Measurements from ENCODE around the gene DCAF11. TPM values are rescaled to one million over a fixed set of nuclear protein-coding genes. Genes with fewer than 3 reads are reported as not detected.

Gene DCAF11
- total and polyA plus RNA-seq, 2 of the 8 experiments (the other 6 are each of a cell fraction or from before 2014, with no cell fraction given): 60.4 to 63.6 TPM

DNA sequence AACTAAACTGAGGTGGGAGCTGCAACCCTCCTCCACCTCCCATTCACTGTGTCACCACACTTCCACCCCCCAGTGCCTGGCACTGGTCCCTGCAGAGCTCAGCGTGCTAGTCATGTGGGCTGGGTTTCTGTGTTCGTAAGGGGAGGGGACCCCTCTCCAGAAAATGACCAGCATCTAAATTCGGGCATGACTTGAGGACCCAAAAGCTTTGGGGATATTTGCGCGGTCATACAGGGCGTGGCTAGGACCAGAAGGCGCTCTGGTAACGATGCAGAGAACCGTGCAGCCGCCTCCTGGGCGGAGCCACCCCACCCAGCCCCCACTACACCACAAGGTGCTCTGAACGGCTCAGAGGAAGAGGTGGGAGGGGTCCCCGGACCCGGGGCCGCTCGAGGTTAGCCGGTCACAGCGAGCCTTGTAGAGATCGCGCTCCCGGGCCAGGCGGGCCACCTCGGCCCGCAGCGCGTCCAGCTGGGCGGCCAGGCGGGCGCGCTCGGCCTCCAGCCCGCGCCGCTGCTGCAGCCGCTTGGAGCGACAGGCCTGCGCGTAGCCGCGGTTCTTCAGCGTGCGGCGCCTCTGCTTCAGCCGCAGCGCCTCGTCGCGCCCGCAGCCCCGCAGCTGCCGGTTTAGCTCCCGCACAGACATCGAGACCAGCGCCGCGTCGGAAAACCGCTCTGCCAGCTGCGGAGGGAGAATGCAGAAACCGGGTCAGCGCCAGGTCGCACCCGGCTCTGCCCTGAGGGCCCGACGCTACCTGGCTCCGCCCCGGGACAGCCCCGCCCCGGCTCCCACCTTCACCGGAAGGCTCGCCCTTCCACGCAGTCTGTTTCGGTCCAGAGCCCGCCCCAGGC, 33.5 kb upstream of the DCAF11 start:
- peak overlapping the region; percentile 32; the same call in 1 of the 2 replicates for H2BK20ac ChIP-seq (ENCODE audit: low read length)
- peak overlapping the region; percentile 37 for H4K91ac ChIP-seq (replicated peaks; ENCODE audit: insufficient read length, low read length)
- no peak overlapping the region for H3K14ac ChIP-seq (ENCODE audit: insufficient read length)
- H3K9me3 ChIP-seq (ENCODE audit: insufficient read depth in 2 of 2, low read depth in 1 of 2, low read length in 1 of 2): no peaks in the 10 kb centered on the region
- no peak overlapping the region for H3K4ac ChIP-seq (replicated peaks; ENCODE audit: insufficient read length, low read depth, low read length)
- ChIA-PET CTCF (ENCODE audit: partially characterized antibody) (interaction anchor here (0.9 to 23.8 kb wide), 18 partner anchors 11 to 500 kb away, joined by 3 to 316 read pairs (median 6); partner anchors contain the start of genes DCAF11, DHRS4, IRF9 and PCK2), POLR2A (ENCODE audit: partially characterized antibody) (interaction anchor here (1.0 to 27.2 kb wide), 14 partner anchors 9 to 162 kb away, joined by 3 to 626 read pairs (median 6); partner anchors contain the start of genes CARMIL3, CPNE6, DCAF11 and EMC9)
- DNase-seq (ENCODE audit: low read depth in 1 of 2, low spot score in 2 of 2): peak in 1 of 2 experiments; percentile 81
- H3K4me3 ChIP-seq (ENCODE audit: extremely low read depth in 1 of 4, insufficient read depth in 2 of 4, low read depth in 3 of 4, low read length in 4 of 4): peak overlapping the region; percentile 54 to 67 (median 66)
- peak overlapping the region; percentile 87; the same call in 1 of the 2 replicates for H3K18ac ChIP-seq (ENCODE audit: extremely low read depth, low read length)
- peaks cover 11% of the 10 kb centered on the region; the same call in 1 of the 2 replicates for H3K23me2 ChIP-seq (ENCODE audit: low read depth, low read length)
- H2BK15ac ChIP-seq (ENCODE audit: low read length): peak overlapping the region; percentile 95; the same call in 1 of the 2 replicates
- H3K79me2 ChIP-seq (ENCODE audit: control insufficient read depth in 1 of 2, insufficient read depth in 2 of 2, low read length in 2 of 2): no peaks in the 10 kb centered on the region
- peaks cover 0 to 18% (median 12%) of the 10 kb centered on the region in 4 experiments; a peak in 6 of 7 replicates for H3K4me1 ChIP-seq (replicated peaks in 1 of 4; ENCODE audit: control insufficient read depth in 3 of 4, insufficient read depth in 4 of 4, low read length in 3 of 4)
- H2AK5ac ChIP-seq (ENCODE audit: low read depth, low read length): no peak overlapping the region
- no peaks in the 10 kb centered on the region for H3K36me3 ChIP-seq (ENCODE audit: control insufficient read depth in 2 of 4, insufficient read depth in 4 of 4, low read length in 3 of 4)
- peak overlapping the region; percentile 44; the same call in 1 of the 2 replicates for H2AFZ ChIP-seq (ENCODE audit: low read length)
- no peak overlapping the region for H2BK12ac ChIP-seq (ENCODE audit: low read depth, low read length)
- H2BK120ac ChIP-seq (replicated peaks; ENCODE audit: low read depth, low read length): no peak overlapping the region
- H4K5ac ChIP-seq (ENCODE audit: insufficient read length, low read depth, low read length): no peak overlapping the region
- peak overlapping the region; percentile 47 for H3K56ac ChIP-seq (replicated peaks; ENCODE audit: insufficient read length, low read depth, low read length)
- no peaks in the 10 kb centered on the region for H4K20me1 ChIP-seq (replicated peaks in 1 of 2; ENCODE audit: control insufficient read depth in 1 of 2, insufficient read depth in 2 of 2, low read length in 2 of 2)
- peak overlapping the region; percentile 1; the same call in 1 of the 2 replicates for H4K8ac ChIP-seq (ENCODE audit: extremely low read depth, insufficient read depth, low read length)
- 1% methylated on average over 36 of the region's 74 CpGs; no CpG with 5 or more reads in 1 of the 2 experiments for WGBS, 2 experiments (ENCODE audit: extremely low coverage in 1 of 2, insufficient coverage in 1 of 2, insufficient read length in 1 of 2, insufficient replicate concordance in 2 of 2, low coverage in 1 of 2, low lambda C conversion rate in 2 of 2, missing lambda C conversion rate in 1 of 2)
- H2BK5ac ChIP-seq (ENCODE audit: low read depth, low read length): peak overlapping the region; percentile 87; the same call in 1 of the 2 replicates
- H3K79me1 ChIP-seq (ENCODE audit: low read depth, low read length): no peaks in the 10 kb centered on the region
- FAIRE-seq: no peak
- peak overlapping the region; percentile 75 to 84 for H3K4me2 ChIP-seq (ENCODE audit: insufficient read depth in 1 of 2, low read depth in 2 of 2, low read length in 2 of 2)
- no peak overlapping the region for H3K27ac ChIP-seq (ENCODE audit: low read depth, low read length)
- peaks cover 0 to 10% (median 7%) of the 10 kb centered on the region in 4 experiments; a peak in 5 of 7 replicates for H3K27me3 ChIP-seq (replicated peaks in 1 of 4; ENCODE audit: control insufficient read depth in 3 of 4, extremely low read depth in 1 of 4, insufficient read depth in 3 of 4, low read length in 3 of 4)
- H3K9ac ChIP-seq (replicated peaks in 1 of 4; ENCODE audit: extremely low read depth in 1 of 4, low read depth in 3 of 4, low read length in 3 of 4): peak overlapping the region in 3 of 4 experiments; percentile 19 to 68 (median 20); a peak in 4 of 7 replicates
- H3K23ac ChIP-seq (ENCODE audit: insufficient read length): no peak overlapping the region
- TF ChIP-seq EP300 (IDR thresholded peaks at IDR 0.05; ENCODE audit: borderline replicate concordance in 1 of 2, low read depth in 2 of 2, low read length in 2 of 2) (no peak), SRF (IDR thresholded peaks at IDR 0.05; ENCODE audit: low read depth, low read length) (no peak), KDM5A (IDR thresholded peaks at IDR 0.05; ENCODE audit: low read length) (no peak), SUZ12 (IDR thresholded peaks at IDR 0.05; ENCODE audit: low read length) (no peak), MAX (IDR thresholded peaks at IDR 0.05) (peak; percentile 47), CREB1 (IDR thresholded peaks at IDR 0.05) (0 out of 2 replicates have a peak, but pooled peaks have one; percentile 14), RAD21 (IDR thresholded peaks at IDR 0.05 in 1 of 2, conservative IDR thresholded peaks at IDR 0.05 in 1 of 2; ENCODE audit: low read depth in 2 of 2, low read length in 2 of 2) (no peak), SP4 (IDR thresholded peaks at IDR 0.05; ENCODE audit: low read length) (no peak), SIN3A (conservative IDR thresholded peaks at IDR 0.05 in 1 of 2, IDR thresholded peaks at IDR 0.05 in 1 of 2; ENCODE audit: low read depth in 1 of 2, low read length in 2 of 2) (0 out of 4 replicates have a peak, but pooled peaks of 1 of the 2 experiments have one; percentile 34)

Measured in H1 (cell line).